SKM-1 (cell line): ENCODE results near the gene DGCR2.
A peak's percentile ranks its signal among the peaks of the same experiment; 100 is the strongest.
"Not testable (repeated sequence)": the region's sequence is repeated elsewhere in the genome, so short reads cannot be mapped to it uniquely, and the experiment has no call there.

Source experiments
- DNase-seq: peaks from one replicate; lab custom pipeline; 2025; ENCODE audit not compliant: unreplicated experiment; lab: John Stamatoyannopoulos, UW

The DGCR2 gene

DNA sequence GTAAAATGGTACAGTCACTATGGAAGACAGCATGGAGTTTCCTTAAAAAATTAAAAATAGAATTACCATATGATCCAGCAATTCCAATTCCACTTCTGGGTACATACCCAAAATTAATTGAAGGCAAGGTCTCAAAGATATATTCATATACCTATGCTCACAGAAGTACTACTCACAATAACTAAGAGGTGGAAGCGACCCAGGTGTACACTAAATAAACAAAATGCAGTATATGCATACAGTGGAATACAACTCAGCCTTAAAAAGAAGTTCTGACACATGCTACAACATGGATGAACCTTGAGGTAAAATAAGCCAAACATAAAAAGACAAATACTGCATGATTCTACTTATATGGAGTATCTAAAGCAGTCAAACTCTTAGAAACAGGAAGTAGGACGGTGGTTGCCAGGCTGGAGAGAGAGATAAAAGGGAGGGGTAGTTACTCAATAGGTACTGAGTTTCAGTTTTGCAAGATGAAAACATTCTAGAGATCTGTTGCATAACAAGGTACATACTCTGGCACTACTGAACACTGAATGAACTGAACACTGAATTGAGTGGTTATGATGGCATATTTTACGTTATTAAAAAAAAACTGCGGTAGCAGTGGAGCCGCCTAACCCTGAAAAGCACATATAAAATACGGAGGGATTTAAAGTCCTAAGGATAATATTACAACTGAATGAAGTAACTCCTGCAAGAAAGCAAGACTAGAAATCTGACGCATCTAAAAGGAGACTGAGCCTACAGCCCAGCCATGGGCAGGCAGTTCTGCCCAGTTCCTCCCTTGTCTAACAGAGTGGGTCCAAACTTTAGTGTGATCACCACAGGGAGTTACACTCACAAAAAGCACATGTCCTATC is 12.8 kb downstream of the DGCR2 start:
- peak; percentile 96 for DNase-seq

DNA sequence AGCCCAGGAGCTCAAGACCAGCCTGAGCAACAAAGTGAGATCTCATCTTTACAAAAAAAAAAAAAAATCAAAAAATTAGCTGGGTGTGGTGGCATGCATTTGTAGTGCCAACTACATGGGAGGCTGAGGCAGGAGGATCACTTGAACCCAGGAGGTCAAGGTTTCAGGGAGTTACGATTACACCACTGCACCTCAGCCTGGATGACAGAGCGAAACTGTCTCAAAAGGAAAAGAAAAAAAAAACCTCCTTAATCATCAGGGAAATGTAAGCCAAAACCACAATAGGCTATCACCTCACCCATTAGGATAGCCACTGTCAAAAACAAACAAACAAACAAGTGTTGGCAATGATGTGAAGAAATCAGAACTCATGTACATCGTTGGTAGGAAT is 13.4 kb downstream of the DGCR2 start:
- DNase-seq: no peak

DNA sequence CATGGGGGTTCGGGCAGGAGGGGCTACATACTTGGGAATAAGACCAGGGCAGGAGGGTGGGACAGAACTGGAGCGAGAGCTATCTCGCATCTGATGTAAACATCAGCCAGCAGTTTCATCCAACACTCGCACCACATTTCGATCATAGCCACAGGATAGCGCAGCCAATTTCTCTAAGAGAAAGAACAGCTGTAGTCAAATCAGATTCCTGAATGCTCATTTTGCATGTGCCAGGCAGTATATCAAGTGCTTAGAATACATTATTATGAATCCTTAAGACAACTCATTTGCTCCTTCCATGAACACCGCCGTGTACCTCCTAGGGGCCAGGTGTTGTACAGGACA is 14.5 kb downstream of the DGCR2 start:
- DNase-seq: no peak

DNA sequence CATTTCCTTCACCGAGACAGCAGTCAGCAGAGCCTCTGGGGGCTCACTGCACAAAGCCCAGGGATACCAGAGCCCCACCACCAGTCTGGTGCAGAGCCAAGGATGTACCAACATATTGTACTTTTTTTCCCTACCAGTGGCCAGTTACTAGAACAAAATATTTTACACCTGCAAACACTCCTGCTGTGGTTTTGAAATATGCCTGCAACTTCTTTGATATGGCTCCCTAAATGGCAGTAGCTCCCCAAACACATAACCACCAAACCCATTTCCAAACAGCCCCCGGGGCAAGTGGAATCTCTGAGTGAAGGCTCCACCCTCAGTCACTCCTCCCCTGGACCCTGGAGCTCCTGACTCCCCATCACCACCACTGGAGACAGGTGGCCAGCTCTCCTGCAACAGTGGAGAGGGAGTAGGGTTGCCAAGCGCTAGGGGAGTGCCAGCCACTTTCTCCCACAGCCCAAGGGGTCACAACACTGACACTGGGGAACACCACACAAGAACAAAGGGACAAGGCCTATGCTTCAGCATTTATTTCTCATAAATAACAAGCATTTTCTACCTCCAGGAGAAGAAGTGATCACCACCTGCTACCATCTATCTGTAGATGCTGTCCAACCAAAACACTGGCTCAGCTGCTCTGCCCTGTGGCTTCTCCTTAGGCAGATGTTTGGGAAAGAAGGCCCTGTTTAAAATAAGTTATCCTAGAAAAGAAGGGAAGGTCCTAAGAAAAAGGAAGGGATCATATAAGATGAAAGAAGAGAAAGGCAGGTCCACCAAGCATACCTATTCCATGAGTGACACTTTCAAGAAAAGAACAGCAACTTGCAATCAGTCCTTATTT is 15.1 kb downstream of the DGCR2 start:
- DNase-seq: no peak

DNA sequence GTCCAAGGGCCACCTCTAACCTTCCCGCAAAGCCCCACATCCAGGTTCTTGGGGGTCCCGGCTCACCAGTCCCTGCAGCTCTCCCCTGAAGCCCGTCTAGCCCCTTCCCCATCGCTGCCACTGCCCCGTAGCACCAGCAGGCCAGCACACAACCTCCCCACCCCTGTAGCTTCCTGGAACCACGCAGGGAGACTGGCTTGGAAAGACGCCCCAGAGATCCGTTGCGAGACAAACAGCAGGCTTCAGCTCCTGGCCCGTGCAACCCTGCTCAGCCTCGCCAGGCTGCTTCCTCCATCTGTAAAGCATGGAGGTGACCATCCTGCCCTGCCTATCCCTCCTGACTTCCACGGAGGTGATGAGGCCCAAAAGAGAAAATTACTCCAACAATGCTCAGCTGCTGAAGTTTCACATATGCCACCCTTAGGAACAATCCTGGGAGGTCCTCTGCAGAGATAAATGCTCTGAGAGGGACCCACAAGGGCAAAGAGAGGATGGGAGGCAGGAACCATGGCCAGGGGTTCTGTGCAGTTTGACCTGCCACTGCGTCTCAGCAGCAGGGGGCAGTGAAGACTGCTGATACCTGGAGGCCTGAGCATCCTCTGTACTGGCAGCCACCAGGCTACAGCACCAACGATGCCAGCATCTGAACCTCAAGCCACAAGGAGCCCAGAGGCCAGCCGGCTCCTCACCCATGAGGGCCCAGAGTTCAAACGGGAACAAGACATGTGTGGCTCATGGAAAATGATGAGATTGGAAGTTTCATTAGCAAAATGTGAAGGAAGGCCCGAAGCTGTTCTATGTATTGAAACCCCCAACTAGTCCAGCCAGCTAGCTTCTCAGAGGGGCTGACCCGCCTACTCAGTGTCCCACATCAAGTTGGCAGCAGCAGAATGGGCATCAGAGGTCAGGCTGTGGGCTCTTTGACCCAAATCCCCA is 16.1 kb downstream of the DGCR2 start:
- no peak for DNase-seq

DNA sequence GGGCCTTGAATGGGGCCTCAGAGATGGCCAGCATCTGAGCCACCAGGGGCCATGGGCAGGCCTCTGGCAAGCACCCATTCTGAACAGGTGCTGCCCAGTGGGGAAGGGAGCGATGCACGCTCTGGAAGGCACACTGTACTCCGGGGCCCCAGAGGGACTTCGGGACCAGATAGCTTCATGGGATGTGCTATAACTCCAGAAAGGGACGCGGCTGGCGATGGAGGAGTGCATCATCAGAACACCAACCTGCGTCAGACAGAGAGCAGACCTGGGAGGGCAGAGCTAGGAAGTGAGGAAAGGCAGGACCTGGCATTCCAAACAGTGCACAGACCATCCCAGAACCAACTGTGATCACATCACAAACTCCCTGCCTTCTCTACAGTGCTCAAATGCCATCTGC is 16.8 kb downstream of the DGCR2 start:
- DNase-seq: no peak

DNA sequence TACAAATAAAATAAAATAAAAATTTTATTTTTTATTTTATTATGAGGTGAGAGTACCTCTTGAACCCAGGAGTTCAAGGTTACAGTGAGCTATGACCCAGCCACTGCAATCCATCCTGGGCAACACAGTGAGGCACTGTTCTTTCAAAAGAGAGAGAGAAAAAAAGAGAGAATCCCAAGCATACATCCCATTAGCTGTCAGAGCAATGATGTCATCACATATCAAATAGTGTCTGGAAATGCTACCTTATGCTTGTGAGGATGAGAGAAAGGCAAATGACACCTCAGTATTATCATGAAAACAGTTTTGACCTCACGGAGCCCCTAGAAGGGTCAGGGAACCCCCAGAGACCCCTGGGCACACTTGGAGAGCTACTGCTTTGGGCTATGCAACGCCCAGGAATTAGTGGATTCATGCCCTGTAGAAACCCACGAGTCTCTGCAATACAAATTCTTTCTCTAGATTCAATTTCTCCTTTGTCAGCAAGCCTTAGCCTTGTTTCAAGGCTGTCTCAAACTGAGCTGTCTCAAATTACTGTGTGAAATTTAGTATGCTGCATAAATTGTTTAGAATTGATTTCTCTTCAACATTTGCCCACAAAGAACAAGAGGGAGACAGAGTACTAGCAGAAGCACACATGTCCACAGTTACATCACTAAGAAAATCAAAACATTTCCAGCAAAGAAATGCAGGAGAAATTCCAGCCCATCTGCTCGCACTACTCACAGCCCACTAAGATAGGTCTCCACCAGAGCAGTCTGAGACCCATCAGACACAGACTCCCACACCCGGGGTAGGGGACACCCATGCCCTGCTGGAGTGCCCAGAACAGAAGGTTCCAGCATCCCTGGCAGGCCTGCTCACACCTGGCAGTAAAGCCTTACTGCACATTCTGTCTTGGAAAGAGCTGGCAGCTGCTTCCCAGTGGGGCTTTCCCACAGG is 18.1 kb downstream of the DGCR2 start:
- DNase-seq: no peak

DNA sequence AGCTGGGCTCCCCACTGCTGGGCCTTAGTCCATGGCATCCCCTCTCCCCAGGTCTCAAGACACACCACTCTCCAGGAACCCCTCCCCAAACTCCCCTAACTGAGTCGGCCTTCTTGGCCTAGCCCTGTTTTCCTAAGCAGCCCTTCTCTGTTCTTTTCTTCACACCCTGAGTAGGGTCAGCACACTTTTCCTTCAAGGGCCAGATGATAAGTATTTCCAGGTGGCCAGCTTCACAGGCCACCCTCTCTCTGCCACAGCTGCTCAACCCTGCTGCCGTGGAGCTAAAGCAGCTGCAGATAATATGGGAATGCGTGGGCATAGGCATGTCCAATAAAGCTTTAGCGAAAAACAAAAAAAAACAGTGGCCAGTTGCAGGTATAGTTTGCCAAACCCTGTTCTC is 24.1 kb downstream of the DGCR2 start:
- DNase-seq: no peak

DNA sequence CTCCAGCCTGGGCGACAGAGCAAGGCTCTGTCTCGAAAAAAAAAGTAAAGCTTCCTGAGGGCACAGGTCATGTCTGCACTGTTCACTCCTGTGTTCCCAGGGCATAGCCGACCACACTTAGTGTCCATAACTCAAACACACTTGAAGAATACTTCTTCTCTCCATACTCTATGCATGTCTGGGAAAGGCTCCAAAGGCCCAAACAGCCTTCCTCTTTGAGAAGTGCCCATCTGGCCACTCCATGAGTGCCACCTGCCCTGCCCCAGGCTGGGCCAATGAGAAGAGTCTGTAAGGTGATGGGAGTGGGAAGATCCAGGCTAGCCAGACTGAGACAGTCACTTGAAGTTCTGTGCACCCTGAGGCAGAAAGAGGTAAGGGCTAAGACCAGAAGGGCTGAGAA is 24.7 kb downstream of the DGCR2 start:
- no peak for DNase-seq

DNA sequence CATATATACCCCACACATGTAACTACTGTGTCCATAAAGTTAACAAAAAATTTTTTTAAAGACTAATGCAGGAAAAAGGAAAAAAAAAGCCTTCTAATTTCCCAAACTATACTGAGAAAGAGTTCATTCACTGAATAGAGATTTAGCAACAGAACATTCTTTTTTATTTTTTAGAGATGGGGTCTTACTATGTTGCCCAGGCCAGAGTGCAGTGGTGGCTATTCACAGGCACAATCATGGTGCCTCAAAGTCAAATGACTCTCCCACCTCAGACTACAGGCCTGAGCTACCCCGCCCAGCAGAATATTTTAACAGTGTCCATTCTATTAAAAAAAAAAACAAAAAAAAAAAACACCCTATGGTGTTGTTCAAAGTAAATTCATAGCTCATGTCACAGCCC is 25.7 kb downstream of the DGCR2 start:
- no peak for DNase-seq

DNA sequence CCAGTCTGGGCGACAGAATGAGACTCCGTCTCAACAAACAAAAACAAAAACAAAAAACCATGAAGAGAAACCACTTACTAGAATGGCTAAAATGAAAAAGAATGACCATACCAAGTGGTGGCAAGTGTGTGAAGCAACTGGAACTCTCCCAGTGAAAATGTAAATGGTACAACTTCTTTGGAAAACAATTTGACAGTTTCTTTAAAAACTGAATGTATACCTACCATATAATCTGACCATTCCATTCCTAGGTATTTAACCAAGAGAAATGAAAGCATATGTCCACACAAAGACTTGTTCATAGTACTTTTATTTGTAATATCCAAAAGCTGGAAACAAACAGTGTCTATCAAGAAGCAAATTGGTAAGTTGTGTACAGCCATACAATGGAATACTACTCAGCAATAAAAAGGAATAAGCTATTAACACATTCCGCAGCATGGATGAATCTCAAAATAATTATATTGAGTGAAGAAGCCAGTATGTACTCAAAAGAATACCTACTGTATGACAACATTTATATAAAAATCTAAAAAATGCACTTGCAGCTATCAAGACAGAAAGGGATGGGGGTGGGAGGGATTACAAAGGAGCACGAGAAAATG is 27.7 kb downstream of the DGCR2 start:
- no peak for DNase-seq

DNA sequence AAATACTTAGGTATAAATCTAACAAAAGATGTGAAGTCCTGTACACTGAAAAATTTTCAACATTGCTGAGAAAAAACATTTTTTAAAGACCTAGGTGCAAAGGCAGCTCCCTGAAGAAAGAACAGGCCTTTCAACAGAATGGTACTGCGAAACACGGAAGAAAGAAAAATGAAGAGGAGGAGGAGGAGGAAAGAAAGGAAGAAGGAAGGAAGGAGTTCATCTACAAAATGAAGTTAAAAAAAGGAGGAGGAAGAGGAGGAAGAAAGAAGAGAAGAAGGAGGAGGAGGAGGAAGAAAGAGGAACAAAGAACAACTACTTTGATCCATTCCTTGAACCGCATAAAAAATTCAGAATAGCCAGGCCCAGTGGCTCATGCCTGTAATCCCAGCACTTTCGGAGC is 29.5 kb downstream of the DGCR2 start:
- DNase-seq: no peak

DNA sequence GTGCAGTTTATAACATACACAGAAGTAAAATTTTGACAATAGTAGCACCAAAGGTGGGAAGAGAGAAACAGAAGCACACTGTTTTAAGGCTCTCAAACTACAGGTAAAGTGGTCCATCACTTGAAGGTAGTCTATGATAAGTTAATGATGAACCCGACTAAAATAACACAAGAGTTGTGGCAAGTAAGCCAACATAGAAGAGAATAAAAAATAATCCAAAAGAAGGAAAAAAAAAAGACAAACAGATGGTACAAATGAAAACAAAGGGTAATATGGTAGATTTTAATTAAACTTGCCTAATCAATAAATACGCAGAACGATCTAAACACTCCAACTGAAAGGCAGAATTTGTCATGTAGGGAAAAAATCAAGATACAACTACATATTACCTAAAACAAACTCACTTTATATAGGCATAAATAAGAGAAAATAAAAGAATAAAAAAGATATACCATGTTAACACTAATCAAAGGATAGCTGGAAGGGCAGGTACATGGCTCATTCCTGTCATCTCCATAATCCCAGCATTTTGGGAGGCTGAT is 31.6 kb downstream of the DGCR2 start:
- no peak for DNase-seq

DNA sequence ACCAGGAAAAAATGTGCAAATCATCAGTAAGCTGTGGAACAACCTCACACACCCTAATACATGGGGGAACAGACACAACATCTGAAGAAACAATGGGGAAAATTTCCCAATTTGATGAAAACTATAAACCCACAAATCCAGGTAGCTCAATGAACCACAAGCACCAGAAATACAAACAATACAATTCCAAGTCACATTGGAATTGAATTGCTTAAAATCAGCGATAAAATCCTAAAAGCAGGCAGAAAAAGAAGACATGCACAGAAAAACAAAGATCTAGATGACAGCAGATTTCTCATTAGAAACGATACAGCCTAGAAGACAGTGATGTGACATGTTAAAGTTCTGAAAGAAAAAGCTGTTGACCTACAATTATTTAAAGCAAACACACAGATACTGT is 32.0 kb downstream of the DGCR2 start:
- no peak for DNase-seq

DNA sequence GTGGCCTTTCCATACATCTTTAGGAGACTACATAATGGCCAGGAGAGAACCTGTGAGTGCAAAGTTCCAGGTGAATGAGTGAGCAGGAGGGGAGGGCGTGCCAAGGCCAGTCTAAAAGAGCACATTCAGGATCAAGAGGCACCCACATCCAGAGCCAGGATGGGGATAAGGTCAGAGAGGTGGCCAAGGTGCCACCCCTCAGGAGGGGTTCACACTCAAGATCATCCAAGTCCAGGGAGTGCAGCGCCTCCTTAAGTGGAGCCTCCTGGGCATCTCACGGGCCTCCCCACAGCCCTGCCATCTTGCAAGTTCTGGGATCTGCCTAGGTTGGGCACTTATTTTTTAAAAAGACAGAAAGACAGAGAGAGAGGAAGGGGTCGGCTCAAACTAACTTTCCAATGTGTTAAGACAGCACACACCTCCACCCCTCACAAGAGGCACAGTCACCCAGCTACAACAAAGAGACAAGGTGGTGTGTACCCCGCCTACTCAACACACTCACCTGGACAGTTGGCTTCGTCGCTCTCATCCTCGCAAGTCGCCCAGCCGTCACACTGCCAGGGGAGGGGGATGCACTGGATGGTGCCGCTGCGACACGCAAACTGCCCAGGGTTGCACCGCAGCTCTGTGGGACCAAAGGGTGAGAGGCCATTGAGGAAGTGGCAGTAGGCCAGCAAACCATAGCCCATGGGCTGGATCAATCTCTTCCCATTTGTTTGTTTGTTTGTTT is 33.2 kb downstream of the DGCR2 start:
- no peak for DNase-seq

DNA sequence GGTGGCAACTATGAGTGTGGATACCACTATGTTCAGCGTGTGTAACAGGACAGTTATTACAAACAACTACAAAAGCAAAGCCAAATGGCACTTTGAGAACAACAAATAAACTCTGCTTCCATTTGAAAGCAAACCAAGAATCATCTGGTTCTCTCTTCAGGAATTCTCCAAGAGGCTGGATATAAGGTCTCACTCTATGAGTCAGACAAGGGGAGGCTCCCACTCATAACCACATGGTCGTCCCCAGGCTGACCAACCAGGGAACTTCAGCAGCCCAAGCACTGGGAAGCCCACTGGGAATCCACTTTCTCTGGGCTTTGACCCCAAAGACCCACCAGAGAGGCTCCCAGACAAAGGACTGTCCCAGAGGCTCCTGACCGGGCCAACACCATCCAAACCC is 35.3 kb downstream of the DGCR2 start:
- no peak for DNase-seq

DNA sequence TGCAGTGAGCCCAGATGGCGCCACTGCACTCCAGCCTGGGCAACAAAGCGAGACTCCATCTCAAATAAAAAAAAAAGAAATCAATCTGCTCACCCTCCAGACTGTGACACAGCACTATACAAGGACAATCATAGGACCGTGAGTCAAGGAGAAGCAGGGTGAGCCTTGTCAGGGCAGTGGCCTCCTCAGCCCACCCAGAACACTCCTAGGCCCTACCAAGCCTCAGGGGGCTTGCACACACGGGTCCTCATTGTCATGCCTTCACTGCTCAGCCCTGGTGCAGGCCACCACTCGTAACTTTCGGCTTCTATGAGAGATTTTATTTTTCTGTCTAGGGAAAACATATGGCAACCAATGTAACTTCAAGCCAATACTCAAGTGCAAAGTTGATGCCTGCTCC is 35.8 kb downstream of the DGCR2 start:
- DNase-seq: no peak

DNA sequence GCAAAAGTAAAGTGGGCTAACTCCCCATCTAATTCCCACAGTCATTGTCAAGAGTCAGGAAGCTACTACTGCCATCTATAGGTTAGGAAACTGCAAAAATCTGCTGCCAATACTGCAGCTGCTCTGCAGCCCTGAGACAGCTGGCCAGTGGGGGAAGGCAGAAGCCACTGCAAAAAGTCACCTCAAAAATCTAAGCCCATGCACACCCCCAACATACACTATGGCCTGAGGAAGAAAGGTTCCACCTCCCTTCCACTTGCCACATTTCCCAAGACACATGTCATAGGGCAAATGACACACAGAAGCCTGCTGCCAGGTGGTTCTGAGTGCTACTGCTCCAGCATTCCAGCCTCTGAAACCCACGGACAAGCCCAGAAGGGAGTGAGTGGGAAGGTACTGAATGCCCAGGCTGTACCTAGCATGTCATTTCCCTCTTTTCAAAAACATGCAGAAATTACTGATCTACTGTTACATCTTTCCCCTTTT is 36.9 kb downstream of the DGCR2 start:
- peak; percentile 23 for DNase-seq

DNA sequence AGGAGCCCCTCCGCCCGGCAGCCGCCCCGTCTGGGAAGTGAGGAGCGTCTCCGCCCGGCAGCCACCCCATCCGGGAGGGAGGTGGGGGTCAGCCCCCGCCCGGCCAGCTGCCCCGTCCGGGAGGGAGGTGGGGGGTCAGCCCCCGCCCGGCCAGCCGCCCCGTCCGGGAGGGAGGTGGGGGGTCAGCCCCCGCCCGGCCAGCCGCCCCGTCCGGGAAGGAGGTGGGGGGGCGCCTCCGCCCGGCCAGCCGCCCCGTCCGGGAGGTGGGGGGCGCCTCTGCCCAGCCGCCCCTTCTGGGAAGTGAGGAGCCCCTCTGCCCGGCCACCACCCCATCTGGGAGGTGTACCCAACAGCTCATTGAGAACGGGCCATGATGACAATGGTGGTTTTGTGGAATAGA is 37.6 kb downstream of the DGCR2 start:
- DNase-seq: not testable (repeated sequence)
